Muscle of back (tissue), 11 donors: Measurements from ENCODE around the gene TLN1. TPM values are rescaled to one million over a fixed set of nuclear protein-coding genes. Genes with fewer than 3 reads are reported as not detected.

Experiments
- DNase-seq, 3 donors: peaks; one replicate each; pipeline versions ENCODE4 v3.0.0 to v3.0.0-alpha.2; 2013
- polyA plus RNA-seq, 10 donors: library from polyadenylated mRNA; unstranded; fragments of 120-200 nt; gene quantifications; one replicate each; pipeline ENCODE4 v1.2.1, GENCODE V29; 2013; ENCODE audit not compliant: insufficient read length in 10 of 10

TLN1 gene
- polyA plus RNA-seq, 10 donors = 96.0 to 136 (median 108) TPM

- DNase-seq = no peak
Observed at GRCh38 chr9:35666549-35666948, 65.4 kb downstream of the TLN1 start.

- DNase-seq = no peak
Observed at GRCh38 chr9:35666045-35666444, 66.0 kb downstream of the TLN1 start.

- DNase-seq = no peak
Observed at GRCh38 chr9:35665471-35665818, 66.5 kb downstream of the TLN1 start.

- DNase-seq = peak; percentile 78 to 93 (median 86)
Observed at GRCh38 chr9:35664531-35665470, 67.2 kb downstream of the TLN1 start, which contains the start of gene ARHGEF39. TSS of gene ARHGEF39 (minus strand) at chr9:35665195. CDS start at chr9:35665169, 26 bp downstream.

- DNase-seq = no peak
Observed at GRCh38 chr9:35662437-35662836, 69.6 kb downstream of the TLN1 start.

- DNase-seq = no peak
Observed at GRCh38 chr9:35661756-35662350, 70.1 kb downstream of the TLN1 start.

DNA sequence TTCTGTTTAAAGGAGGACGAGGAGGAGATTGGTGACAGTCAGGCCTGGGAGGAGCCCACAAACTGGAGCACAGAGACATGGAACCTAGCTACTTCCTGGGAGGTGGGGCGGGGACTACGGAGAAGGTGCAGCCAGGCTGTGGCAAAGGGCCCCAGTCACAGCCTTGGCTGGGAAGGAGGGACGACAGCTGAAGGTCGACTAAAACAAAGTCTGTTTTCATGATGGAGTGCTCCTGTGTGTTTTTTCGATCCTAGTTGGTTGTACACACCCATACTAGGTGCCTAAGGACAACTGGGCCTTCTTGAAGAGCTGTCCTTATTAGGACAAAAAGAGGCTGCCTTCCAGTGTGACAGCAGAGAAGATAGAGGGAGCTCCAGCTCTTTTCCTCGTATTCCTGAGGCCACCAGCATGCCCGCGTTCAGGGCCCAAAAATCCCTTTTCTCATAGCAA lies 71.0 kb downstream of the TLN1 start:
- DNase-seq = peak in 1 of 3 donors; percentile 44

GRCh38 chr9:35659340-35659739 lies 72.7 kb downstream of the TLN1 start:
- DNase-seq = no peak

GRCh38 chr9:35658968-35659220 lies 73.1 kb downstream of the TLN1 start:
- no peak for DNase-seq

- DNase-seq = peak; percentile 85 to 96 (median 94)
Observed at GRCh38 chr9:35658137-35658967, 73.6 kb downstream of the TLN1 start, which contains the start of gene CCDC107. TSS of gene CCDC107 (plus strand) at chr9:35658292. CDS start at chr9:35658380, 88 bp downstream.

DNA sequence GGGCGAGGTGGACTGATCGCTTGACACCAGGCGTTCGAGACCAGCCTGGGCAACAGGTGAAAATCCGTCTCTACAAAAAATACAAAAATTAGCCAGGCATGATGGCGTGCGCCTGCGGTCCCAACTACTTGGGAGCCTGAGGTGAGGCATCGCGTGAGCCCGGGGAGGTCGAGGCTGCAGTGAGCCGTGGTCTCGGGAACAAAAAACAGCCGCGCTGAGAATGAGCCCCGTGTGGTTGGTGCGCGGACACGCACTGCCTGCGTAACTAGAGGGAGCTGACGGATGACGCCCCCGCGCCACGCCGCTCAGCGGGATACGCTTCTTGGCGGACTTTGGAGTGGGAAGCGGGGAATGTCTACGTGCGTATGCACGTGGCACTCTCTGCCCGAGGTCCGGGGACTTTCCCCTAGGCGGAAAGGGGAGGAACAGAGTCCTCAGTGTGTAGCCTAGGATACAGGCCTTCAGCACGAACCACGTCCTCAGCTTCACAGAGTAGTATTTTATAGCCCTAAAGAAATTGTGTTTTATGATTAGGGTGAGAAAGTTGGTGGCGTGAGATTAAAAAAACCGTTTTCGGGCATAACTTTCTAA lies 74.4 kb downstream of the TLN1 start, which contains the start of gene RMRP:
Gene RMRP, minus strand, starts transcription at position 474 of the 591 bp plus-strand sequence.
- peak; percentile 99 for DNase-seq

DNA sequence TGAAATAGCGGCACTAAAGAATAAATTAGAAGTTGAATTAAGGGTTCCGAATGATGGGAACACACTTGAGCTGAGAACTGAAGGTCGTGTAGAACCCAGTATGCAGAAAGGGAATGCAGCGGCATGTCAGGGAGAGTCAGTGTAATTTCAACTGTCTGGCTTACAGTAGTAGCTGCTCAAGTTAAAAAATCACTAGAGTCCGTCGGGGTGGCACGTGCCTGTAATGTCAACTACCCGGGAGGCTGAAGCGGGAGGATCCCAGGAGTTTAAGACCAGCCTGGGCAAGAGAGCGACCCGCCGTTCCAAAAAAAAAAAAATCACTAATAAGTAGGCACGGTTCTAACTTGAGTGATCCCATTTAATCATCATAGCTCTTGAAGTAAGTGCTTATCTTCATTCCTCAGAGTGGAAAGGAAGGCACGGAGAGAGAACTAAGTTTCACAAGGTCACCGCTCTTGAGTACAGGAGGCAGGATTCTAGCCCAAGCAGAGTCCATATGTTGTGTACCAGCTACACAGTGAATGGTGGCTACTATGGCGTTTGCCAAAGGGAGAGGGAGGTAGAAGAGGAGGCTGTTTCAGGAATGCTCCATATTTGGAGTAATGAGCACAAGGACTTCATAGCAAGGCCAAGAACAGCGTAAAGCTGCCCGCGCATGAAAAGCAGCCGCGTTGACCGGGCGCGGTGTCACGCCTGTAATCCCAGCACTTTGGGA lies 75.0 kb downstream of the TLN1 start:
- DNase-seq = no peak

- DNase-seq = no peak
Observed at GRCh38 chr9:35656348-35656747, 75.6 kb downstream of the TLN1 start.

GRCh38 chr9:35653611-35654010 lies 78.4 kb downstream of the TLN1 start:
- DNase-seq = no peak

- no peak for DNase-seq
Observed at GRCh38 chr9:35652829-35653209, 79.2 kb downstream of the TLN1 start.

GRCh38 chr9:35651956-35652828 lies 79.8 kb downstream of the TLN1 start:
- DNase-seq = no peak

DNA sequence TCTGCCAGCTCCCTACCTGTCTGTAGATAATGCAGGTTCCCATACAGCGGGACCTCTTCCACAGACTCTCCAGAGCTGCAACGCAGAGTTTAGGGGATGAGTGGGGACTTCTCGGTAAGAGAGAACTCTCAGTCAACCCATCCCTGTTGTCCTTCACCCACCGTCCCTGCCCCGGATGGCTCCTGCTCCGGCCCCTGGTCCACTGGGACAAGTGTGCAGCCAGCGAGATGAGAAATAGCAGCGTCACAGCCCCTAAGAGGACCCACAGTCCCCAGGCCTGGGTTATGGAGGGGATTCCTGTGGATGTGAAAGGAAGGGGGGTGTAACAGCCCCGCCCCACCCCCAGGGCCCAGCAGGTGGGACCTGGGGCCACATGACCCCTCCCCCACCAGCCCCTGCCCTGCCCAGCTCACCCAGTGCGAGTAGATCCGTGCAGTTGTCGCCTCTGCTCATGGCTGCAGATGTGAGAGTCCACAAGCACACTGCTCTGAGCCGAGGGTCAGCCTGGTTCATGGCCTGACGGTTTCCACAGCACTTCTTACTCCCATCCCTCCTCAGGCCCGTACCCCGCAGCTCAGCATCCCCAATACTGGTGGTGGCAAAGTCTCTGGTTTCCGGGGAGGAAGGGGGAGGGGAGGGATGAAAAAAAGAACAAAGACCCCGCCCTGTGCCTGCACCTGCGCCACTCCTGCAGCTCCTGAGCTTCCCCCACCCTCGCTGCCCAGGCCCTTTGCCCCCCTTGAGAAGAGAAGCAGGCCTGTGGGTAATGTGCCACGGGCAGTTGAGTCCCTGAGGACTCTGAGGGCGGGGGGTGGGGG lies 81.4 kb downstream of the TLN1 start, which contains the start of gene SIT1:
Gene SIT1, minus strand, starts transcription at position 591 of the 818 bp plus-strand sequence. Its CDS starts 78 bp downstream, at position 513.
- no peak for DNase-seq

DNA sequence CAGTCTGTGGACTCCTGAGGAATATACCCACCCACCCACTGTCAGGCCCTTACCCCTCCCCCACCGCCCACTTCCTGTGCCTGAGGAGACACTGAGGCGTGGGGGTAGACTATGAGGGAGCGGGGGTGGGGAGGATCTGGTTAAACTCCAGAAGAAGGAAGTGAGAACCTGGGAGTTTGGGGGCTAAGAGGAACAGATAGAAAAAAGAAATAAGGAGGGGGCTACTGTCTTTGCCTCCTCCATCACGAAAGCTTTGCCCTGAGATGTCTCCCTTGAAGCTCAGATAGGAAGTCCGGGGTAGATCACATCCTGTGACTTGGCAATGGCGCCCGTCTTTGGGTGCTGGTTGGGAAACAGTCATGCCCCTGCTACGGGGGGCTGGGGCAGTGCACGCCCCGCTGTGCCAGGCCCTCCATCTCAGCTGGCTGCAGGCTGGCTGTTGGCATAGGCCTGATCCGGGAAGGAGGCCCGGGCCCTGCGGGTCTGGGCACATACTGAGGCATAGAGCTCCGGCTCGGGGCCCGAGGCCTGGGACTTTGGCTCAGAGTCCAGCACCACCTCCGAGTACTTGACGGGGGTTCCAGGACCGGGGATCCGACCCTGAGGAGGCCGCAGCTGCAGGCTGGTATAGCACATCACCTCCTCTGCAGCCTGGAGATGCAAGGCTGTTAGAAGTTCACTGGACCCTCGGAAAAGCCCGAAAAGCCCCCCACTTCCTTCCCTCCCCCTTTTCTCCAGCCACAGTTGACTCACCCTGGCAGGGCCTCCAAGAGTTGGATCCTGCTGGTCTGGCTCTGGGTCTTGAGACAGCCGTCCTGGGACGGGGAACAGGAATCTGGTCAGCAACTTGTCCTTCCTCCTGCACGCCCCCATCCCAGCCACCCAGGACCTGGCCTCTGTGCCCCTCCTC lies 82.3 kb downstream of the TLN1 start:
- peak in 1 of 3 donors; percentile 51 for DNase-seq
